Measurements from ENCODE around the gene ACAP1.

ACAP1 gene

GRCh38 chr17:7312432-7313087 lies 23.8 kb upstream of the ACAP1 start:
- no peak for DNase-seq

- DNase-seq: no peak
These were observed 23.0 kb upstream of the ACAP1 start for GRCh38 chr17:7313088-7313889.

- DNase-seq: no peak
These were observed 22.2 kb upstream of the ACAP1 start for GRCh38 chr17:7313890-7314718.

- DNase-seq: peak; percentile 18
These were observed 21.4 kb upstream of the ACAP1 start, which contains the start of gene GPS2 for GRCh38 chr17:7314719-7315569. Gene GPS2 (minus strand): TSS chr17:7315360. CDS start chr17:7315052, 308 bp downstream.

- no peak for DNase-seq
These were observed 20.6 kb upstream of the ACAP1 start for GRCh38 chr17:7315570-7316235.

GRCh38 chr17:7317161-7317803 lies 19.0 kb upstream of the ACAP1 start:
- DNase-seq: no peak

GRCh38 chr17:7318121-7318860 lies 18.0 kb upstream of the ACAP1 start:
- no peak for DNase-seq

- no peak for DNase-seq
These were observed 14.9 kb upstream of the ACAP1 start for GRCh38 chr17:7321466-7321865.

- DNase-seq: no peak
These were observed 13.7 kb upstream of the ACAP1 start for GRCh38 chr17:7322520-7323194.

- peak; percentile 53 for DNase-seq
These were observed 12.4 kb upstream of the ACAP1 start for GRCh38 chr17:7323731-7324437.

- DNase-seq: no peak
These were observed 11.9 kb upstream of the ACAP1 start for GRCh38 chr17:7324438-7324779.

- DNase-seq: no peak
These were observed 11.2 kb upstream of the ACAP1 start for GRCh38 chr17:7325031-7325528.

GRCh38 chr17:7326186-7326585 lies 10.1 kb upstream of the ACAP1 start:
- DNase-seq: no peak

GRCh38 chr17:7327056-7327455 lies 9.3 kb upstream of the ACAP1 start:
- no peak for DNase-seq

- DNase-seq: no peak
These were observed 8.8 kb upstream of the ACAP1 start for GRCh38 chr17:7327501-7327900.

- DNase-seq: no peak
These were observed 8.3 kb upstream of the ACAP1 start for GRCh38 chr17:7328009-7328408.

GRCh38 chr17:7328840-7329373 lies 7.4 kb upstream of the ACAP1 start, which contains the start of gene NEURL4:
Gene NEURL4 (minus strand): TSS chr17:7329335. CDS start chr17:7329312, 23 bp downstream.
- DNase-seq: no peak

- DNase-seq: peak; percentile 98
These were observed 6.8 kb upstream of the ACAP1 start for GRCh38 chr17:7329374-7329996.
